OCI-LY3 (cell line): Measurements from ENCODE around the gene BRAT1.

Experiments
- H2AFZ ChIP-seq: fragments of 200-600, 300-600 bp; shearing (Covaris generic); 2 replicates; pipeline ENCODE4 v1.6.0; 2014; ENCODE audit warnings: antibody characterized with exemption, low read depth, low read length
- H3K27ac ChIP-seq: fragments of 200-600, 300-600 bp; sonication (generic); 2 replicates; pipeline ENCODE4 v1.5.1; 2014; ENCODE audit warnings: mild to moderate bottlenecking, low read length, moderate library complexity, mixed read lengths
- H3K27me3 ChIP-seq: fragments of 200-600, 300-600 bp; sonication (generic); 2 replicates; pipeline ENCODE4 v1.6.1; 2014; ENCODE audit warnings: low read depth, low read length, mixed read lengths
- H3K36me3 ChIP-seq: fragments of 200-600, 300-600 bp; sonication (generic); replicated peaks from 2 replicates; pipeline ENCODE3; 2014; ENCODE audit warnings: low read depth, low read length, mixed read lengths
- H3K4me1 ChIP-seq: fragments of 300-600, 200-600 bp; sonication (generic); 2 replicates; pipeline ENCODE4 v1.6.1; 2014; ENCODE audit warnings: low read length, mixed read lengths
- H3K4me2 ChIP-seq: fragments of 200-600, 300-600 bp; sonication (generic); 2 replicates; pipeline ENCODE4 v1.6.1; 2014; ENCODE audit warnings: low read length, mixed read lengths
- H3K4me3 ChIP-seq: fragments of 300-600, 200-600 bp; sonication (generic); 2 replicates; pipeline ENCODE4 v1.5.1; 2014; ENCODE audit warnings: antibody characterized with exemption, mild to moderate bottlenecking, low read length, moderate library complexity
- H3K79me2 ChIP-seq: fragments of 300-600, 200-600 bp; shearing (Covaris generic); 2 replicates; pipeline ENCODE4 v1.6.1; 2014; ENCODE audit warnings: mild to moderate bottlenecking, low read length, mixed read lengths
- H3K9ac ChIP-seq: fragments of 300-600, 200-600 bp; shearing (Covaris generic); 2 replicates; pipeline ENCODE4 v1.6.0; 2014; ENCODE audit warnings: mild to moderate bottlenecking, low read length, moderate library complexity
- H3K9me3 ChIP-seq: fragments of 200-600, 300-600 bp; shearing (Covaris generic); 2 replicates; pipeline ENCODE4 v1.6.1; 2014; ENCODE audit warnings: low read length, mixed read lengths; ENCODE audit not compliant: insufficient read depth
- H4K20me1 ChIP-seq: fragments of 200-600, 300-600 bp; sonication (generic); 2 replicates; pipeline ENCODE4 v1.6.1; 2016; ENCODE audit warnings: low read length, mixed read lengths; ENCODE audit not compliant: insufficient read depth
- CTCF ChIP-seq: fragments of 200-600, 300-600 bp; sonication (generic); IDR thresholded peaks from 2 replicates; pipeline ENCODE4 v1.5.1; 2014; ENCODE audit warnings: antibody characterized with exemption, low read length, low read depth
- EZH2phosphoT487 ChIP-seq: fragments of 200-600 bp; shearing (Covaris generic); IDR thresholded peaks from 2 replicates; pipeline ENCODE4 v1.6.1; 2018; ENCODE audit warnings: antibody characterized with exemption, mixed run types, low read depth

The BRAT1 gene

DNA sequence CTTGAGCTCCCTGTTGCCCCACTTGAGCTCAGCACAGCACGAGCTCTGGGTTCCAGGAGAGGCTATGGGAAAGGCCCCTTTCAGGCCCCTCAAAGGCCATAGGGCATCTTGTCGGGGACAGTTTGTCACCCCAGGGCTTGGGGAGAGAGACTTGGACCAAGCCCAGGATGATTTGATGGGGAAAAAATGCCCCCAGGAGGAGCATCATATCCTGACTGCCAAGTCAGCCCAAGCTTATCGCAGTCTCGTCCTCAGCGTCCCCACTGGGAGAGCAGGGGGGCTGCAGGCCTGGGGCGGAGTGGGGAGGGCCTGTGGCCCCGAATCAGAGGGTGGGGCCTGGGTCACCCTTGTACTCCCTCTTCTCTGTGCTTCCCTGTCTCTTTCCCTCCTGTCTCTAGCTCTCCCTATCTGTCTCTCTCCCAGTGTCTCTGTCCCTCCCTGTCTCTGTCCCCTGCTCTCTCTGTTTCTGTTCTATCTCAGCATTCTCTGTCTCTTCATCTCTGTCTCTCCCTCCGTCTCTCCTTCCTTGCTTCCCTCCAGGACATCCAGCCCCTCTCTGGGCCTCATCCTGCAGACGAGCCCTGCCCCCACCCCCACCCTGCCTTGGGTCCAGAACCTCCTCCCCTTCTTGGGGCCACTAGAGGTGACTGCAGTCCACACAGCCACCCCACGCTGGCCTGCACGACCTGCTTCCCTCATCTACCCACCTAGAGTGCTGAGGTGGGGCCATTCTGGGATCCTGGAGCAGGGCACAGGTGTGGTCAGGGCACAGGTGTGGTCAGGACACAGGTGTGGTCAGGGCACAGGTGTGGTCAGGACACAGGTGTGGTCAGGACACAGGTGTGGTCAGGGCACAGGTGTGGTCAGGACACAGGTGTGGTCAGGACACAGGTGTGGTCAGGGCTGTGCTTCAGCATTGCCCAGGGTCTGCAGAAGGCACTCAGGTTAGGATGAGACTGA is 61.8 kb downstream of the BRAT1 start:
- H3K36me3 ChIP-seq, result no peaks in the 10 kb centered on the region
- TF ChIP-seq CTCF (no peak), EZH2phosphoT487 (no peak)
- no peaks in the 10 kb centered on the region for H4K20me1 ChIP-seq
- no peak overlapping the region for H3K9ac ChIP-seq
- H3K27ac ChIP-seq, result no peak overlapping the region
- no peaks in the 10 kb centered on the region for H3K9me3 ChIP-seq
- H3K4me1 ChIP-seq, result peaks cover 1% of the 10 kb centered on the region; the same call in 1 of the 2 replicates
- H3K4me3 ChIP-seq, result no peak overlapping the region
- H3K27me3 ChIP-seq, result no peaks in the 10 kb centered on the region
- H2AFZ ChIP-seq, result no peak overlapping the region
- no peaks in the 10 kb centered on the region for H3K79me2 ChIP-seq
- no peak overlapping the region for H3K4me2 ChIP-seq

DNA sequence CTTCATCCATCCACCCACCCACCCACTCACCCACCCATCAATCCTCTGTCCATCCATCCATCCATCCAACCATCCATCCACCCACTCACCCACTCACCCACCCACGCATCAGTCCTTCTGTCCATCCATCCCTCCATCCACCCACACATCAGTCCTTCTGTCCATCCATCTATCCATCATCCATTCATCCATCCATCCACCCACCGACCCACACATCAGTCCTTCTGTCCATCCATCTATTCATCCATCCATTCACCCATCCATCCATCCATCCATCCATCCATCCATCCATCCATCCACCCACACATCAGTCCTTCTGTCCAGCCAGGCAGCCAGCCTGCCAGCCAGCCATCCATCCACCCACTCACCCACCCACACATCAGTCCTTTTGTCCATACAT is 63.3 kb downstream of the BRAT1 start:
- no peaks in the 10 kb centered on the region for H3K4me1 ChIP-seq

DNA sequence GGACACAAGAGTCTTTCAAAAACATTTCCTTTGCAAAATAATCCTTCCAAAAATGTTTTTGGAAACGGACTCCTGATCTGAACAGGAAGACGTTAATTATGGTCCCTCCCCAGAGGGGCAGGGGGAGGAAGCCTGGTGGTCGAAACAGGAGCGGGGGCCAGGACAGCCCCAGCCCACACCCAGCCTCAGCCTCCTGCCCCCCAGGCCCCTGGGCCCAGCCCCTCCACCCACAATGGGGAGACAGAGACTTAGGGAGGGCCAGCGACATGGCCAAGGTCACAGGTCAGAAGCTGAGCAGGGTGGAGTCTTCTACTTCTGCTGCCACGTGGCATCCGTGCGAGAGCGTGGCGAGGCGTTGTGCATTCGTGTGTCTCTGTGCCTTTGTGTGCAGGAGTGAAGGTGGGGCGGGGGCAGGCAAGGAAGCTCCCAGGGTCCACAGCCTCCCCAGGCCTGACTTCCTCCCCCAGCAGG is 65.1 kb downstream of the BRAT1 start:
- no peak overlapping the region for H2AFZ ChIP-seq
- H3K27ac ChIP-seq, result no peak overlapping the region
- no peaks in the 10 kb centered on the region for H3K9me3 ChIP-seq
- H3K4me1 ChIP-seq, result no peaks in the 10 kb centered on the region
- H3K4me2 ChIP-seq, result no peak overlapping the region
- H4K20me1 ChIP-seq, result no peaks in the 10 kb centered on the region
- H3K36me3 ChIP-seq, result no peaks in the 10 kb centered on the region
- H3K27me3 ChIP-seq, result no peaks in the 10 kb centered on the region
- TF ChIP-seq CTCF, result no peak
- no peak for TF ChIP-seq EZH2phosphoT487
- H3K4me3 ChIP-seq, result no peak overlapping the region
- no peaks in the 10 kb centered on the region for H3K79me2 ChIP-seq
- H3K9ac ChIP-seq, result no peak overlapping the region

More for the DNA sequence above, 63.3 kb downstream of the BRAT1 start:
- H4K20me1 ChIP-seq, result no peaks in the 10 kb centered on the region
- H3K36me3 ChIP-seq, result no peaks in the 10 kb centered on the region
- no peaks in the 10 kb centered on the region for H3K9me3 ChIP-seq
- no peak overlapping the region for H2AFZ ChIP-seq
- no peak overlapping the region for H3K4me2 ChIP-seq
- H3K9ac ChIP-seq, result no peak overlapping the region
- H3K27ac ChIP-seq, result no peak overlapping the region
- H3K79me2 ChIP-seq, result no peaks in the 10 kb centered on the region
- H3K27me3 ChIP-seq, result no peaks in the 10 kb centered on the region
- H3K4me3 ChIP-seq, result no peak overlapping the region
- TF ChIP-seq CTCF (no peak), EZH2phosphoT487 (no peak)

GRCh38 chr7:2488681-2489080 is 66.6 kb downstream of the BRAT1 start:
- H3K4me3 ChIP-seq, result no peak overlapping the region
- no peaks in the 10 kb centered on the region for H3K9me3 ChIP-seq
- no peaks in the 10 kb centered on the region for H3K79me2 ChIP-seq
- H3K4me2 ChIP-seq, result no peak overlapping the region
- no peaks in the 10 kb centered on the region for H4K20me1 ChIP-seq
- H3K36me3 ChIP-seq, result no peaks in the 10 kb centered on the region
- H3K4me1 ChIP-seq, result no peaks in the 10 kb centered on the region
- H3K9ac ChIP-seq, result no peak overlapping the region
- no peak overlapping the region for H3K27ac ChIP-seq
- no peak overlapping the region for H2AFZ ChIP-seq
- TF ChIP-seq EZH2phosphoT487, result no peak
- no peak for TF ChIP-seq CTCF
- H3K27me3 ChIP-seq, result no peaks in the 10 kb centered on the region
